HG02938 (cell line): ENCODE results near the gene CCR5.

Experiments
- ATAC-seq: cut with Tn5 transposase; IDR thresholded peaks from one replicate; pipeline ENCODE4 v1.9.1; 2021; ENCODE audit warnings: mild to moderate bottlenecking, moderate library complexity; ENCODE audit not compliant: unreplicated experiment

The CCR5 gene

DNA sequence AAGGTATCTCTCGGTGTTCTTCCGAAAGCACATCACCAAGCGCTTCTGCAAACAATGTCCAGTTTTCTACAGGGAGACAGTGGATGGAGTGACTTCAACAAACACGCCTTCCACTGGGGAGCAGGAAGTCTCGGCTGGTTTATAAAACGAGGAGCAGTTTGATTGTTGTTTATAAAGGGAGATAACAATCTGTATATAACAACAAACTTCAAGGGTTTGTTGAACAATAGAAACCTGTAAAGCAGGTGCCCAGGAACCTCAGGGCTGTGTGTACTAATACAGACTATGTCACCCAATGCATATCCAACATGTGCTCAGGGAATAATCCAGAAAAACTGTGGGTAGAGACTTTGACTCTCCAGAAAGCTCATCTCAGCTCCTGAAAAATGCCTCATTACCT is 12.3 kb upstream of the CCR5 start:
- ATAC-seq, result no peak

DNA sequence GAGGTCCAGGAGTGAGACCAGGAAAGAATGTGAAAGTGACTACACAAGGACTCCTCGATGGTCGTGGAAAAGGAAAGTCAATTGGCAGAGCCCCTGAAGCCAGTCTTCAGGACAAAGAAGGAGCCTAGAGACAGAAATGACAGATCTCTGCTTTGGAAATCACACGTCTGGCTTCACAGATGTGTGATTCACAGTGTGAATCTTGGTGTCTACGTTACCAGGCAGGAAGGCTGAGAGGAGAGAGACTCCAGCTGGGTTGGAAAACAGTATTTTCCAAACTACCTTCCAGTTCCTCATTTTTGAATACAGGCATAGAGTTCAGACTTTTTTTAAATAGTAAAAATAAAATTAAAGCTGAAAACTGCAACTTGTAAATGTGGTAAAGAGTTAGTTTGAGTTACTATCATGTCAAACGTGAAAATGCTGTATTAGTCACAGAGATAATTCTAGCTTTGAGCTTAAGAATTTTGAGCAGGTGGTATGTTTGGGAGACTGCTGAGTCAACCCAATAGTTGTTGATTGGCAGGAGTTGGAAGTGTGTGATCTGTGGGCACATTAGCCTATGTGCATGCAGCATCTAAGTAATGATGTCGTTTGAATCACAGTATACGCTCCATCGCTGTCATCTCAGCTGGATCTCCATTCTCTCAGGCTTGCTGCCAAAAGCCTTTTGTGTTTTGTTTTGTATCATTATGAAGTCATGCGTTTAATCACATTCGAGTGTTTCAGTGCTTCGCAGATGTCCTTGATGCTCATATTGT is 10.8 kb upstream of the CCR5 start:
- ATAC-seq, result no peak

DNA sequence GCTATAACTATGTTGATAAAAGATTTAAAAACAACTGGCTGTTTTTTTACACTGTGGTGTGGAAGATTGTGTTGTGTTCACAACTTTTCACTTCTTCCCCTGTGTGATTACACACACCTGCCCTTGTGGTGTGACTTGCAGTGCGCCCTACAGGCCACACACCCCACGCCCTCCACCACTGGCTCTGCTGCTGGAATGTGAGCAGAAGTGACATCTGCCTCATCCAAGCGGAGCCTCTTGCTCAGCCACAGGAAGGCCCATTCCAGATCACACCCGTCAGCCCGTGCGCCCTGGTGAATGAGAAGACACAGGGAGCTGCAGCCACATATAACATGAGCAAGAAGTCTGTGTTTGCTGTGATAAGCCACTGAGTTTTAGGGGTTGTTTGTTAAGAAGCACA is 9.8 kb upstream of the CCR5 start:
- no peak for ATAC-seq

DNA sequence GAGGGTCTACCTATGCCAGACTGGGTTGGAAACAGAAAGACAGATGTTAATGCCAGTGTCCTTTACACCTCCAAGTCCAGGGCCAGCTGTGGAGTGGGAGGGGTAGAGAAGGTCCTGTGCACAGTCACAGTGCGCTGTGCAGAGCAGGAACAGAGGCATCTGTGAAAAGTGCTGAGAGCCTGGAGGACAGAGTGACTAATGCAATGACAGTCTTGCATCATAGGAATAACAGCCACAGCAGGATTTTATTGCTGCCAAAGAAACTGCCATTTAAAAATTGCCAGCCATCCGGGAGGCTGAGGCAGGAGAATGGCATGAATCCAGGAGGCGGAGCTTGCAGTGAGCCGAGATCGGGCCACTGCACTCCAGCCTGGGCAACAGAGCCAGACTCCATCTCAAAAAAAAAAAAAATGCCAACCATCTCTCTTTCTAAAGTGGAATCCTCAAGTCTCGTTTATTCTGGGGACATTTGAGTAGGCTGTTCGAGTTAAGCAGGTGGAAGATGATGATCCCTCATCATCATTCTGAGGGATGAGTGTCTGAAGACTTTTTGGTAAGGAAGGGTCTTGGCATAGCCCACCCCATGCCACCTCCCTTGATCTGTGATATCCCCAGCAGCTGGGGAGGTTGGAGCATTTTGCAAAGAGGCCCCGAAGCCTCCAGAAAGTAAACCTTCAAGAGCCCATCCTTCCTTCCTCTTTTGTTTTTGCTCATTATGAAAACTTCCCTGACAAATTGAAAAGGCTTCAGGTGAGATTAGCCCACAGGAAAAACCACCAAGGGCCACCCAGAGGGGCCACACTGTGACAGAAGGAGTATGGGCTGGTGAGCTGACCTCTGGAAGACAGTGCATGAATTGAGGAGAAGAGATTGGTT is 9.1 kb upstream of the CCR5 start:
- no peak for ATAC-seq

DNA sequence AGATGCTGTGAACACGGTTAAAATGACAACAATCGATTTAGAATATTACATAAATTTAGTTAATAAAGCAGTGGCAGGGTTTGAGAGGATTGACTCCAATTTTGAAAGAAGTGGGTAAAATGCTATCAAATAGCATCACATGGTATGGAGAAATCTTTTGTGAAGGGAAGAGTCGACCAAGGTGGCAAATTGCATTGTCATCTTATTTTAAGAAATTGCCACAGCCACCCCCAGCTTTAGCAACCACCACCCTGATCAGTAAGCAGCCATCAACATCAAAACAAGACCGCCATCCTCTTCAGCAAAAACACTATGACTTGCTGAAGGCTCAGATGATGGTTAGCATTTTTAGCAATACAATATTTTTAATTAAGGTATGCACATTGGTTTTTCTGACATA is 5.7 kb upstream of the CCR5 start:
- no peak for ATAC-seq

DNA sequence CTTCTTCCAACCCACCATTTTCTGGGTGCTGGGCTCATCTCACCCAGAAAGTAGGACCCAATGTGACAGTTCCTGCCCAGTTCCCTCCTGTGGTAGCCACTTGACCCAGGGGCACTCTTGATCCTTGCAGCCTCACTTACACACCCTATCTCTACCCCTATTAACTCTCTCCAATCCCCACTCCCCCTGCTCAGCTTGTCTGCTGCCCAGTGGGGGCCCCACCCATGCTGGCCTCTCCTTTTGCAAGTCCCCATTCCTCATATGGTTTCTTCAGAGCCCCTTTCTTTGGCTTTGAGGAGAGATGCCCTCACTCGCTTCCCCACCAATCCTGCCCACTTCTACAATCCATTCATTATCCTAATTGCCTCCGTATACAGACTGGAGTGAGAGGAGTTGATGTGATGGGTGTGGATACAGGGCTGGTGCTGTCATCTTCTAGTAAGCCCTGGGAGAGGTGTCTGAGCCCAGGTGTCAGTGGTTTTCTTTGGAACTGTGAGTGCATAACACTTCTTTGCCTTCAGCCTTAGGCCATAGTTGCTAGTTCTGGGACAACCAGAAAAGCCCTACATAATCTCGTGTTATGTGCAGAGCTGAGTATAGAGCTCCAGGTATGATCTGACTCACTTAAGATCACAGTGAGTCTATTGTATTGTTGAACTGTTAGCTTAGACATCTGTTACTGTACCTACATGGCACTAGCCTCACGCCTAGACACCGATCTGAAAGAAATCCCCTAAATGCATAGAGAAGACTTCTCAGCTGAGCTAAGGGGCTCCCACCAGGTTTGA is 4.8 kb upstream of the CCR5 start:
- ATAC-seq, result no peak

DNA sequence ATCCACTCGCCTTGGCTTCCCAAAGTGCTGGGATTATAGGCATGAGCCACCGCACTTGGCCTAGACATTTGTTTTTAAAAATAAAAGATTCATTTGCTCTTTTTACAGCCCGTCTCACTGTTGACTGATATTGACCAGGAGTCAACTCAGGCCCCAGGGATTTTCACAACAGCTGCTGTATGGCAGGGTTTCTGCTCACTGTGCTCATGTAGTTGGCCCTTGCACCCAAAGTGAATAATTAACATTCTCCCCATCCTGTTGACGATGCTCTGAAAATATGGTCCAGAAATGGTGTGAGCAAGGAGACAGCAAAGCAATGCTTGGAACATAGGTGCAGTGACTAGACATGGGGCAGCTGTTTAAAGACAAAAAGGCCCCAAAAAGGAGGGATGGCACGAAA is 2.9 kb upstream of the CCR5 start:
- no peak for ATAC-seq

DNA sequence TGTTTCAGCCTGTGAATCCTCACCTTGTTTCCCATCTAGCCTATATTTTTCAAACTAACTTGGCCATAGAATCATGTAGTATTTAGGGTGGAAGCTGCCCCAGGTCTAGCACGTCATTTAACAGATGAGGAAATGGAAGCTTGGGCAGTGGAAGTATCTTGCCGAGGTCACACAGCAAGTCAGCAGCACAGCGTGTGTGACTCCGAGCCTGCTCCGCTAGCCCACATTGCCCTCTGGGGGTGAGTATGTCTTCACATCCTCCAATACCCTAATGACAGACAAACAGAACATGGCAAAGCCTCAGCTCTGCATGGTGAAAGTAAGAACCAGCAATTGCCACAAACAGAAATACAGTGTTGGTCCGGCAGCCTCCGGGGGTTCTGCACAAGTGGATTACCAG is 2.2 kb upstream of the CCR5 start:
- no peak for ATAC-seq

DNA sequence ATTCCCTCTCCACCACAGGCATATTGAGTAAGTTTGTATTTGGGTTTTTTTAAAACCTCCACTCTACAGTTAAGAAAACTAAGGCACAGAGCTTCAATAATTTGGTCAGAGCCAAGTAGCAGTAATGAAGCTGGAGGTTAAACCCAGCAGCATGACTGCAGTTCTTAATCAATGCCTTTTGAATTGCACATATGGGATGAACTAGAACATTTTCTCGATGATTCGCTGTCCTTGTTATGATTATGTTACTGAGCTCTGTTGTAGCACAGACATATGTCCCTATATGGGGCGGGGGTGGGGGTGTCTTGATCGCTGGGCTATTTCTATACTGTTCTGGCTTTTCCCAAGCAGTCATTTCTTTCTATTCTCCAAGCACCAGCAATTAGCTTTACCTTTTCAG is 1.6 kb upstream of the CCR5 start:
- no peak for ATAC-seq

DNA sequence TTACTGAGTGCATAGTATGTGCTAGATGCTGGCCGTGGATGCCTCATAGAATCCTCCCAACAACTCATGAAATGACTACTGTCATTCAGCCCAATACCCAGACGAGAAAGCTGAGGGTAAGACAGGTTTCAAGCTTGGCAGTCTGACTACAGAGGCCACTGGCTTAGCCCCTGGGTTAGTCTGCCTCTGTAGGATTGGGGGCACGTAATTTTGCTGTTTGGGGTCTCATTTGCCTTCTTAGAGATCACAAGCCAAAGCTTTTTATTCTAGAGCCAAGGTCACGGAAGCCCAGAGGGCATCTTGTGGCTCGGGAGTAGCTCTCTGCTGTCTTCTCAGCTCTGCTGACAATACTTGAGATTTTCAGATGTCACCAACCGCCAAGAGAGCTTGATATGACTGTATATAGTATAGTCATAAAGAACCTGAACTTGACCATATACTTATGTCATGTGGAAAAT is 1.0 kb upstream of the CCR5 start:
- ATAC-seq, result peak; percentile 57

DNA sequence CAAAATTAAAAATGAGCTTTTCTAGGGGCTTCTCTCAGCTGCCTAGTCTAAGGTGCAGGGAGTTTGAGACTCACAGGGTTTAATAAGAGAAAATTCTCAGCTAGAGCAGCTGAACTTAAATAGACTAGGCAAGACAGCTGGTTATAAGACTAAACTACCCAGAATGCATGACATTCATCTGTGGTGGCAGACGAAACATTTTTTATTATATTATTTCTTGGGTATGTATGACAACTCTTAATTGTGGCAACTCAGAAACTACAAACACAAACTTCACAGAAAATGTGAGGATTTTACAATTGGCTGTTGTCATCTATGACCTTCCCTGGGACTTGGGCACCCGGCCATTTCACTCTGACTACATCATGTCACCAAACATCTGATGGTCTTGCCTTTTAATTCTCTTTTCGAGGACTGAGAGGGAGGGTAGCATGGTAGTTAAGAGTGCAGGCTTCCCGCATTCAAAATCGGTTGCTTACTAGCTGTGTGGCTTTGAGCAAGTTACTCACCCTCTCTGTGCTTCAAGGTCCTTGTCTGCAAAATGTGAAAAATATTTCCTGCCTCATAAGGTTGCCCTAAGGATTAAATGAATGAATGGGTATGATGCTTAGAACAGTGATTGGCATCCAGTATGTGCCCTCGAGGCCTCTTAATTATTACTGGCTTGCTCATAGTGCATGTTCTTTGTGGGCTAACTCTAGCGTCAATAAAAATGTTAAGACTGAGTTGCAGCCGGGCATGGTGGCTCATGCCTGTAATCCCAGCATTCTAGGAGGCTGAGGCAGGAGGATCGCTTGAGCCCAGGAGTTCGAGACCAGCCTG is 984 bp downstream of the CCR5 start:
- no peak for ATAC-seq

DNA sequence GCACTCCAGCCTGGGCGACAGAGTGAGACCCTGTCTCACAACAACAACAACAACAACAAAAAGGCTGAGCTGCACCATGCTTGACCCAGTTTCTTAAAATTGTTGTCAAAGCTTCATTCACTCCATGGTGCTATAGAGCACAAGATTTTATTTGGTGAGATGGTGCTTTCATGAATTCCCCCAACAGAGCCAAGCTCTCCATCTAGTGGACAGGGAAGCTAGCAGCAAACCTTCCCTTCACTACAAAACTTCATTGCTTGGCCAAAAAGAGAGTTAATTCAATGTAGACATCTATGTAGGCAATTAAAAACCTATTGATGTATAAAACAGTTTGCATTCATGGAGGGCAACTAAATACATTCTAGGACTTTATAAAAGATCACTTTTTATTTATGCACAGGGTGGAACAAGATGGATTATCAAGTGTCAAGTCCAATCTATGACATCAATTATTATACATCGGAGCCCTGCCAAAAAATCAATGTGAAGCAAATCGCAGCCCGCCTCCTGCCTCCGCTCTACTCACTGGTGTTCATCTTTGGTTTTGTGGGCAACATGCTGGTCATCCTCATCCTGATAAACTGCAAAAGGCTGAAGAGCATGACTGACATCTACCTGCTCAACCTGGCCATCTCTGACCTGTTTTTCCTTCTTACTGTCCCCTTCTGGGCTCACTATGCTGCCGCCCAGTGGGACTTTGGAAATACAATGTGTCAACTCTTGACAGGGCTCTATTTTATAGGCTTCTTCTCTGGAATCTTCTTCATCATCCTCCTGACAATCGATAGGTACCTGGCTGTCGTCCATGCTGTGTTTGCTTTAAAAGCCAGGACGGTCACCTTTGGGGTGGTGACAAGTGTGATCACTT is 2.0 kb downstream of the CCR5 start:
- ATAC-seq, result no peak

DNA sequence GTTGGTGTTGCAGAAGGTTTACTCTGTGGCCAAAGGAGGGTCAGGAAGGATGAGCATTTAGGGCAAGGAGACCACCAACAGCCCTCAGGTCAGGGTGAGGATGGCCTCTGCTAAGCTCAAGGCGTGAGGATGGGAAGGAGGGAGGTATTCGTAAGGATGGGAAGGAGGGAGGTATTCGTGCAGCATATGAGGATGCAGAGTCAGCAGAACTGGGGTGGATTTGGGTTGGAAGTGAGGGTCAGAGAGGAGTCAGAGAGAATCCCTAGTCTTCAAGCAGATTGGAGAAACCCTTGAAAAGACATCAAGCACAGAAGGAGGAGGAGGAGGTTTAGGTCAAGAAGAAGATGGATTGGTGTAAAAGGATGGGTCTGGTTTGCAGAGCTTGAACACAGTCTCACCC is 4.0 kb downstream of the CCR5 start:
- ATAC-seq, result no peak

DNA sequence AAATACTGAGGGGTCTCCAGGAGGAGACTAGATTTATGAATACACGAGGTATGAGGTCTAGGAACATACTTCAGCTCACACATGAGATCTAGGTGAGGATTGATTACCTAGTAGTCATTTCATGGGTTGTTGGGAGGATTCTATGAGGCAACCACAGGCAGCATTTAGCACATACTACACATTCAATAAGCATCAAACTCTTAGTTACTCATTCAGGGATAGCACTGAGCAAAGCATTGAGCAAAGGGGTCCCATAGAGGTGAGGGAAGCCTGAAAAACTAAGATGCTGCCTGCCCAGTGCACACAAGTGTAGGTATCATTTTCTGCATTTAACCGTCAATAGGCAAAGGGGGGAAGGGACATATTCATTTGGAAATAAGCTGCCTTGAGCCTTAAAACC is 4.5 kb downstream of the CCR5 start:
- no peak for ATAC-seq

DNA sequence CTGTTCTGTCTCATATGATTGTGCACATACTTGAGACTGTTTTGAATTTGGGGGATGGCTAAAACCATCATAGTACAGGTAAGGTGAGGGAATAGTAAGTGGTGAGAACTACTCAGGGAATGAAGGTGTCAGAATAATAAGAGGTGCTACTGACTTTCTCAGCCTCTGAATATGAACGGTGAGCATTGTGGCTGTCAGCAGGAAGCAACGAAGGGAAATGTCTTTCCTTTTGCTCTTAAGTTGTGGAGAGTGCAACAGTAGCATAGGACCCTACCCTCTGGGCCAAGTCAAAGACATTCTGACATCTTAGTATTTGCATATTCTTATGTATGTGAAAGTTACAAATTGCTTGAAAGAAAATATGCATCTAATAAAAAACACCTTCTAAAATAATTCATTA is 5.1 kb downstream of the CCR5 start:
- ATAC-seq, result no peak

DNA sequence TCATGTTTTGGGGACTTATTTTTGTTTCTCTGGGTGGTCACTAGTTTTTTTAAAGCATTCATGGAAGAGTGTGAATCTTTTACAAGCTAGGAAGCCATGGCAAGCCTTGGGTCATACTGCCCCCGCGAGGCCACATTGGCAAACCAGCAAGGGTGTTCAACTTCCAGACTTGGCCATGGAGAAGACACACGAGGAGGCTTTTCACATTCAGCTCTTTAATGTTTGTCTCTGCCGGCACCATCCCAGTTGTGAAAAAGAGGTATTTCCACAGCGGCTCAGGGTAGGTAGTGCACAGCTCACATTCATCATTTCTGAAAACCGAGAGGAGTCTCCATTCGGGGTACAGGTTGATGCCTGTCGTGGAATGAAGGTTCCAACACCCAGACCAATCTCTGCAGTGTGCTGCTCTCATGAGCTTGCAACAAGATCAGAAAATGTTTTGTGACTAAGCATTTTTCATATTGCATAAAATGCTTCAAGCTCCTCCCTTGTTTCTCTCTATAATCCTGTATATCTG is 7.7 kb downstream of the CCR5 start:
- no peak for ATAC-seq

DNA sequence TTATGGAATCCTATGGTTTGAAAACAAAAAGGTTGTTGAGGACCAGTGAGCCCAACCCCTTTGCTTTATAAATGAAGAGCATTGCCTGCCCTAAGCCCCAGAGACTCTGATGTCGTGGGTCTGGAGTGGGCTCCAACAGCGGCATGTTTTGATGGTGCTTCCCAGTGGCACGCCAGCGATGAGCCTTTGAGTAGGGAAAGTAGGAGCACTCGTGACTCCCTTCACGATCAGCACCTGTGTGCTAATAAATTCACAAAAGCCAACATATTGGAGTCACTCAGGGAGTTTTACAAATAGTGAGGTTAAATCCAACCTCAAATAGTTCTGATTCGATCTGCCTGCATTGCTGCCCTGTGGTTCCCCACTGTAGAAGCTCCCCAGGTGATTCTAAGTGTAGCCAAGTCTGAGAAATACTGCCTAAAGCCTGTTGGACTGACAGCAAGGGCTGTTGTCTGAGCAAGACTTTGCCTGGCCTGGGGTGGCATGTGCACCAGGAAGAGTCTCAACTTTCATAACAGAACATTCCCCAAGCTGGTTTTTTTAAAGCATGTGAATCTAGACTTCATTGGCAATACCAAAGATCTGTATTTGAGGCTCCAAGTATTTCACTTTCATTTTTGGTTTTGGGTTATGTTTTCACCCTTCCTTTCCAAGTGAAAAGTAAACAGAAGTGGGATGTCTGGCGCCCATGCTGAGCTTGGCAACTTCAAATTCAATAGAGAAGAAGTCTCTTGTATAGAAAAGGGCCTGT is 9.9 kb downstream of the CCR5 start:
- ATAC-seq, result no peak

DNA sequence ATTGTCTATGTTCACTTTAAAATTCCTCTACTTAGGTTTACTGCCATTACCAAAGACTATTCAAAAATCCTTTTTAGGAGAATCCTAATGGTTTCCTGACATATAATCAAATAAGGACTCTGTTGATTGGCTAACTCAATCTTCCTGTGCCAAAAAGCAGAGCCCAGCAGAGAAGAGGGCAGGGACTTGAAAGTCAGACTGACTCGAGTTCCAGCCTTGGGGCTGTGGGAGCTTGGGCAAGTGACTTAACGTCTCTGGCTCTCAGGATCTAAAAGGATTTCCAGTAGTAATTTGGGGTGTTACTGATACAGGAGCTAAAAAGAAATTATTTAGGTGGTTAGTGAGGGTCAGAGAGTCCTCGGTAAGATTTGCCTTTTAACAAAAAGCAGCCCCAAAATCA is 10.9 kb downstream of the CCR5 start:
- ATAC-seq, result no peak
